ENCODE measurements around the gene NCEH1. TPM values are rescaled to one million over a fixed set of nuclear protein-coding genes. Genes with fewer than 3 reads are reported as not detected.
A peak's percentile ranks its signal among the peaks of the same experiment; 100 is the strongest.

The NCEH1 gene
- total and polyA plus RNA-seq, 7 donors: 2.6 to 12.0 (median 5.1) TPM

DNA sequence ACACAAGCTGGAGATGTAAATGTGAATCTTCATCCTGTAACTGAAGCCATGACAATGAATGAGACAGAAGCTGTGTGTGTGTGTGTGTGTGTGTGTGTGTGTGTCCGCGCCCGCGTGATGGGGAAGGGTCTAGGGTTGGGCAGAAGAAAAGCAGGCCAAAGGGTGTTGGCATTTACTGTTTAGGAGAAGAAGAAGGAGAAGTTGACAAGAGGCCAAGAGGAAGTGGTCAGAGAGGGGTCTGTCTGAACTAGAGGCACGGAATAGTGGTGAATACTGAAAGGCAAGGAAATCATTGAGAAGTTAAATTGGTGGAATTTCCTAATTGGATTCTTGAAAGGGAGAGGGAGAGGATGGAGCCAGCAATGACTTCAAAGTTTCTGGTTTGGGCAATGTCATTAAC lies 5.6 kb upstream of the NCEH1 start:
- H3K4me1 ChIP-seq: no peaks in the 10 kb centered on the region
- H3K9me3 ChIP-seq: no peaks in the 10 kb centered on the region
- no peak for TF ChIP-seq CTCF (IDR thresholded peaks at IDR 0.05)
- DNase-seq: peak in 1 of 2 donors; percentile 30
- intact Hi-C loops (cut with DNase I): no loop called here
- no peaks in the 10 kb centered on the region for H3K27me3 ChIP-seq (ENCODE audit: insufficient read depth in 3 of 3, low read length in 2 of 3)
- 63 to 82% (median 81%) methylated on average over 5 of the region's 5 CpGs for WGBS, 3 donors
- no peak for ATAC-seq
- H3K27ac ChIP-seq: no peak overlapping the region
- H3K4me3 ChIP-seq: no peak overlapping the region
- H3K36me3 ChIP-seq (ENCODE audit: insufficient read depth in 1 of 2, low read depth in 1 of 2): no peaks in the 10 kb centered on the region

GRCh38 chr3:172713316-172713715 lies 2.4 kb upstream of the NCEH1 start:
- TF ChIP-seq CTCF (IDR thresholded peaks at IDR 0.05): no peak
- intact Hi-C loops (cut with DNase I): loop anchor here (5.0 kb wide), 2 partner anchors 36 to 41 kb away; no protein-coding TSS in a partner anchor
- H3K9me3 ChIP-seq: no peaks in the 10 kb centered on the region
- ATAC-seq (no peak), DNase-seq (no peak)
- H3K36me3 ChIP-seq (ENCODE audit: insufficient read depth in 1 of 2, low read depth in 1 of 2): no peaks in the 10 kb centered on the region
- no peaks in the 10 kb centered on the region for H3K27me3 ChIP-seq (ENCODE audit: insufficient read depth in 3 of 3, low read length in 2 of 3)
- no peak overlapping the region for H3K4me3 ChIP-seq
- no peak overlapping the region for H3K27ac ChIP-seq
- peaks cover 6% of the 10 kb centered on the region for H3K4me1 ChIP-seq
- 41 to 43% (median 42%) methylated on average over 3 of the region's 3 CpGs for WGBS, 3 donors

- Histone ChIP-seq H3K27me3 (ENCODE audit: insufficient read depth in 3 of 3, low read length in 2 of 3) (no peaks in the 10 kb centered on the region), H3K27ac (peak overlapping the region; percentile 87), H3K4me3 (peak overlapping the region; percentile 97), H3K36me3 (ENCODE audit: insufficient read depth in 1 of 2, low read depth in 1 of 2) (no peaks in the 10 kb centered on the region), H3K4me1 (peaks cover 6% of the 10 kb centered on the region), H3K9me3 (no peaks in the 10 kb centered on the region)
- WGBS, 3 donors: 12 to 19% (median 13%) methylated on average over 2 of the region's 2 CpGs
- intact Hi-C loops (cut with DNase I): loop anchor here (2.0 to 5.0 kb wide), 3 partner anchors 34 to 39 kb away; partner anchors contain the start of gene ECT2 (in 1 of the 2)
- DNase-seq (no peak), ATAC-seq (peak in 1 of 4 donors; percentile 14)
- TF ChIP-seq CTCF (IDR thresholded peaks at IDR 0.05): no peak
Measured at GRCh38 chr3:172711454-172711795, 558 bp upstream of the NCEH1 start.

DNA sequence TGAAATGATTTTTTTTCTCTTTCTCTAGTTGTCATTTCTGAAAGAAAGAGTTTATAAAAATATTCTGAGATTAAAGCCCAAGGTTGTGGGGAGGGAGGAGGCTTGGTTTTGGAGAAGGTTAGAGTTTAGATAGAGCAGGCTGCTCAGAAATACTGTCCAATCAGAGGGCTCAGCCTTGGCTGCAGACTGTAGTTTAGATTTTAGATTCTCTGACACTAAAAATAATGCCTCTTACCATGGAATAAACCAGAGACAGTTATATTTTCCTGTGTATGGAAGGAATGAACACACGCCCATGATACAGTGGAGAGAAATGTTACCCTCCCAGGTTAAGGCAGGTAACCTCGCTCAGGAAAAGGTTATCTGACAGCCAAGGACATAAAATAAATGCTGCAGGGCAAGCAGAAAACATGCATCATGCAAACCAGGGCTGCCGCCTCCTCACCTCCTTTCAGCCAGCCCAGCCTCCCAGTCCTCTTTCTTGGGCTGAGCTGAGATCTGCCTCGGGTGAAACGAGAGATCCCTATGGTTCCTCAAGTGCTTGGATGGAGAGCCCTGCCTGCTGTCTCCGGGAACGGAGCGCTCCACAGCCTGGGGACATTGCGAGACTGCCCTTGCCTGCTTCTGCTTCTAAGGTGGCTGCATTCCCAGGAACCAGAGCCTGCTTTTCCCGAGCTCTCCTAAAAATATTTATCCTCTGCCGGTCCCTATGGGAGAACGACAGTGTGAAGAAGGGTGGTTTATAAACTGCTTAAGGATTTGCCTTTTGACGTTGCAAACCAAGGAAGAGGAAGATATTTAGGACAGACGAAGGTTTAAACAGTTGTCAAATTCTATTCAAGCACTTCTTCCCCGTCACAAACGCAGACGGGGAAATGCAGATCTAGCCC lies 848 bp downstream of the NCEH1 start:
- peak; percentile 49 to 72 for DNase-seq
- Histone ChIP-seq H3K27ac (peak overlapping the region; percentile 87), H3K27me3 (ENCODE audit: insufficient read depth in 3 of 3, low read length in 2 of 3) (no peaks in the 10 kb centered on the region), H3K4me3 (peak overlapping the region; percentile 97), H3K4me1 (peaks cover 6% of the 10 kb centered on the region), H3K36me3 (ENCODE audit: insufficient read depth in 1 of 2, low read depth in 1 of 2) (no peaks in the 10 kb centered on the region), H3K9me3 (no peaks in the 10 kb centered on the region)
- ATAC-seq: peak; percentile 53 to 79 (median 57)
- TF ChIP-seq CTCF (IDR thresholded peaks at IDR 0.05): no peak
- intact Hi-C loops (cut with DNase I): loop anchor here (2.0 to 5.0 kb wide), 3 partner anchors 33 to 41 kb away; partner anchors contain the start of gene ECT2 (in 1 of the 2)
- 1 to 2% (median 1%) methylated on average over 17 of the region's 17 CpGs for WGBS, 3 donors

Data from psoas muscle (tissue), 8 donors.